ENCODE results near the gene FRS3. TPM values are rescaled to one million over a fixed set of nuclear protein-coding genes. Genes with fewer than 3 reads are reported as not detected.

FRS3 gene
- total RNA-seq, 2 donors from 2014 or later: 2.6 to 5.3 TPM

- WGBS, 2 donors: 72 to 79% methylated on average over 19 to 21 of the region's 21 CpGs
- intact Hi-C loops (cut with DNase I): no loop called here
- H3K9me3 ChIP-seq: no peaks in the 10 kb centered on the region
- no peaks in the 10 kb centered on the region for H3K27me3 ChIP-seq
- no peak overlapping the region for H3K4me3 ChIP-seq
- TF ChIP-seq, protein P1, sequence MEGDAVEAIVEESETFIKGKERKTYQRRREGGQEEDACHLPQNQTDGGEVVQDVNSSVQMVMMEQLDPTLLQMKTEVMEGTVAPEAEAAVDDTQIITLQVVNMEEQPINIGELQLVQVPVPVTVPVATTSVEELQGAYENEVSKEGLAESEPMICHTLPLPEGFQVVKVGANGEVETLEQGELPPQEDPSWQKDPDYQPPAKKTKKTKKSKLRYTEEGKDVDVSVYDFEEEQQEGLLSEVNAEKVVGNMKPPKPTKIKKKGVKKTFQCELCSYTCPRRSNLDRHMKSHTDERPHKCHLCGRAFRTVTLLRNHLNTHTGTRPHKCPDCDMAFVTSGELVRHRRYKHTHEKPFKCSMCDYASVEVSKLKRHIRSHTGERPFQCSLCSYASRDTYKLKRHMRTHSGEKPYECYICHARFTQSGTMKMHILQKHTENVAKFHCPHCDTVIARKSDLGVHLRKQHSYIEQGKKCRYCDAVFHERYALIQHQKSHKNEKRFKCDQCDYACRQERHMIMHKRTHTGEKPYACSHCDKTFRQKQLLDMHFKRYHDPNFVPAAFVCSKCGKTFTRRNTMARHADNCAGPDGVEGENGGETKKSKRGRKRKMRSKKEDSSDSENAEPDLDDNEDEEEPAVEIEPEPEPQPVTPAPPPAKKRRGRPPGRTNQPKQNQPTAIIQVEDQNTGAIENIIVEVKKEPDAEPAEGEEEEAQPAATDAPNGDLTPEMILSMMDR (IDR thresholded peaks at IDR 0.05): no peak
- peak in 1 of 3 donors; percentile 25 for TF ChIP-seq POLR2A (IDR thresholded peaks at IDR 0.05)
- no peaks in the 10 kb centered on the region for H3K36me3 ChIP-seq (replicated peaks in 1 of 2; ENCODE audit: insufficient read depth in 1 of 2, low read depth in 2 of 2)
- peak; percentile 44 to 84 (median 50) for DNase-seq
- peaks cover 32% of the 10 kb centered on the region for H3K4me1 ChIP-seq
- peak overlapping the region in 2 of 4 donors; percentile 27 to 63 for H3K27ac ChIP-seq
- peak; percentile 70 for ATAC-seq
Observed at GRCh38 chr6:41723530-41724227, 56.0 kb downstream of the FRS3 start.

- TF ChIP-seq, protein P1 (IDR thresholded peaks at IDR 0.05): no peak
- TF ChIP-seq POLR2A (IDR thresholded peaks at IDR 0.05): no peak
- H3K9me3 ChIP-seq: no peaks in the 10 kb centered on the region
- peak overlapping the region in 2 of 4 donors; percentile 27 to 63 for H3K27ac ChIP-seq
- WGBS, 2 donors: 65 to 71% methylated on average over 8 of the region's 8 CpGs
- intact Hi-C loops (cut with DNase I): no loop called here
- peaks cover 29% of the 10 kb centered on the region for H3K4me1 ChIP-seq
- H3K36me3 ChIP-seq (replicated peaks in 1 of 2; ENCODE audit: insufficient read depth in 1 of 2, low read depth in 2 of 2): no peaks in the 10 kb centered on the region
- DNase-seq: no peak
- no peak overlapping the region for H3K4me3 ChIP-seq
- no peaks in the 10 kb centered on the region for H3K27me3 ChIP-seq
- no peak for ATAC-seq
Observed at GRCh38 chr6:41722969-41723529, 56.7 kb downstream of the FRS3 start.

DNA sequence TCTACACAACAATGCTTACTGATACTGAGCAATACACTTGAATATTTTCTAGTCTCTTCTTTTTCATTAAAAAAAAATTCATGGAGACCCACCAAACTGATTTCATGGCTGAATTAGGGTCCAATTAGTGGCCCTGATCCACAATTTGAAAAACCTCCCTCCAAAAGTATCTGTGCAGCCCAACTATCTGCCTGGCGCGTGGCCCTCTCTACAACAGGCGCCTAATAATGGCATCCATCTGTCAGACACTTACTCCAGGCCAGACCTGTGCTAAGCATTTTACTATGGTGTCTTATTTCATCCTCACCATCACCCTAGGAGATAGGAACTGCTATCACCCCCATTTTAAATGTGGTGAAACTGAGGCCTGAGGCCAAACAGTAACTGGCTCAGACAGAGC, 58.3 kb downstream of the FRS3 start:
- H3K4me3 ChIP-seq: no peak overlapping the region
- no peaks in the 10 kb centered on the region for H3K36me3 ChIP-seq (replicated peaks in 1 of 2; ENCODE audit: insufficient read depth in 1 of 2, low read depth in 2 of 2)
- TF ChIP-seq POLR2A (IDR thresholded peaks at IDR 0.05): no peak
- TF ChIP-seq, protein P1 (IDR thresholded peaks at IDR 0.05): no peak
- peaks cover 37% of the 10 kb centered on the region for H3K4me1 ChIP-seq
- intact Hi-C loops (cut with DNase I): no loop called here
- WGBS, 2 donors: 98 to 100% methylated on average over 3 of the region's 3 CpGs
- DNase-seq (no peak), ATAC-seq (no peak)
- no peaks in the 10 kb centered on the region for H3K27me3 ChIP-seq
- H3K9me3 ChIP-seq: no peaks in the 10 kb centered on the region
- H3K27ac ChIP-seq: no peak overlapping the region

DNA sequence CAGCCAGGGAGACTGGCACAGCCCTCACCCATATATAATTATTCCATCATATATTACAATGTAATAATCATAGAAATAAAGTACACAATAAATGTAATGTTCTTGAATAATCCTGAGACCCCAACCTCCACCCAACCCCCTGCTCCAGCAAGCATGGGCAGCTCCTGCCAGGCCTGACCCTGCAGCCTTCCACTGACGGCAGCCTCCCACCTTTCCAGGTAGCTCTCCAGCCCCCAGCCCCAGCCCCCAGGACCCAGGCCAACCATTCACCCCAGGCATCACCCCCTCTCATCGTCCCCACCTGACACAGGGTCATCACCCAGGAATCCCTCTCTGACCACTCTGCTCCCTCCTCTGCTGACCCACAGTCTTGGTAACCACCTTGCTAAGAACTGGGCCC, 58.9 kb downstream of the FRS3 start:
- Histone ChIP-seq H3K36me3 (replicated peaks in 1 of 2; ENCODE audit: insufficient read depth in 1 of 2, low read depth in 2 of 2) (no peaks in the 10 kb centered on the region), H3K9me3 (no peaks in the 10 kb centered on the region), H3K27ac (no peak overlapping the region), H3K4me1 (peaks cover 41% of the 10 kb centered on the region), H3K27me3 (no peaks in the 10 kb centered on the region), H3K4me3 (no peak overlapping the region)
- DNase-seq (no peak), ATAC-seq (no peak)
- intact Hi-C loops (cut with DNase I): no loop called here
- no peak for TF ChIP-seq POLR2A (IDR thresholded peaks at IDR 0.05)
- TF ChIP-seq, protein P1 (IDR thresholded peaks at IDR 0.05): no peak
- 85 to 100% methylated on average over 2 of the region's 2 CpGs for WGBS, 2 donors

DNA sequence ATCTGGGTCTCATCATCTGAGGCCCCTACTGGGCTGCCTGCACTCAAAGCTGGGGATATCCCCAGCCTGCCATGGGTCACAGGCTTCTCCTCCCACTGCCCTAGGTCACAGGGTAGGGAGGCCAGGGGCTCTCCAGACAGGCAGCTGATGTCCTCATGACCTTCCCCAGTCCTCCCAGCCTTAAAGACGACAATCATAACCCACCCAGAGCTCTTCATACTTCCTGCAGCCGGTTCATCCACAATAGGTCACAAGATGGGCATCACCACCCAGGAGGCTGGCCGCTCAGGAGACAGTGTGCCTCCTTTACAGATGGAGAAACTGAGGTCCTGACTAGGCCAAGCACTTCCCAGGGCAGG, 59.5 kb downstream of the FRS3 start:
- ATAC-seq: no peak
- intact Hi-C loops (cut with DNase I): no loop called here
- peaks cover 40% of the 10 kb centered on the region for H3K4me1 ChIP-seq
- H3K27me3 ChIP-seq: no peaks in the 10 kb centered on the region
- H3K9me3 ChIP-seq: no peaks in the 10 kb centered on the region
- no peaks in the 10 kb centered on the region for H3K36me3 ChIP-seq (replicated peaks in 1 of 2; ENCODE audit: insufficient read depth in 1 of 2, low read depth in 2 of 2)
- no peak overlapping the region for H3K4me3 ChIP-seq
- DNase-seq: no peak
- WGBS, 2 donors: 81% methylated on average over 3 of the region's 3 CpGs; no CpG with 5 or more reads in 1 of the 2 donors
- no peak overlapping the region for H3K27ac ChIP-seq
- TF ChIP-seq, protein P1 (IDR thresholded peaks at IDR 0.05): no peak
- TF ChIP-seq POLR2A (IDR thresholded peaks at IDR 0.05): no peak
